Ectodermal cell (in vitro differentiated cells): Measurements from ENCODE around the gene TET3. TPM values are rescaled to one million over a fixed set of nuclear protein-coding genes. Genes with fewer than 3 reads are reported as not detected.
"Not testable (repeated sequence)": the region's sequence is repeated elsewhere in the genome, so short reads cannot be mapped to it uniquely, and the experiment has no call there.

ENCODE experiments used
- H3K27ac ChIP-seq: 2 replicates; pipeline ENCODE4 v1.7.0; 2013; ENCODE audit warnings: mild to moderate bottlenecking, low read depth, low read length; ENCODE audit not compliant: insufficient read depth, poor library complexity, severe bottlenecking
- H3K27me3 ChIP-seq: 2 replicates; pipeline ENCODE4 v1.7.0; 2013; ENCODE audit warnings: mild to moderate bottlenecking, low read length; ENCODE audit not compliant: insufficient read depth, control insufficient read depth, poor library complexity, severe bottlenecking
- H3K36me3 ChIP-seq: one replicate; pipeline ENCODE4 v1.7.0; 2013; ENCODE audit warnings: low read length; ENCODE audit not compliant: control insufficient read depth, insufficient read depth
- H3K4me1 ChIP-seq: one replicate; pipeline ENCODE4 v1.7.0; 2013; ENCODE audit warnings: low read length; ENCODE audit not compliant: control insufficient read depth, insufficient read depth
- H3K4me3 ChIP-seq: 2 replicates; pipeline ENCODE4 v1.7.0; 2013; ENCODE audit warnings: low read depth, low read length, control low read depth; ENCODE audit not compliant: insufficient read depth
- H3K9me3 ChIP-seq: 2 replicates; pipeline ENCODE4 v1.7.0; 2013; ENCODE audit warnings: mild to moderate bottlenecking, low read length, moderate library complexity; ENCODE audit not compliant: control insufficient read depth
- WGBS, 2 experiments: methylation state at CpG; one replicate each; pipeline ENCODE4 v1.1.7; 2013; ENCODE audit warnings: missing lambda C conversion rate in 2 of 2; 5-methylcytosine and 5-hydroxymethylcytosine counted together
- polyA plus RNA-seq, 4 experiments: library from polyadenylated mRNA; stranded (reverse); fragments of 50-300 nt; gene quantifications; one replicate each; pipeline ENCODE4 v1.2.3, GENCODE V29; 2013

The TET3 gene
- 11.9 TPM for polyA plus RNA-seq (2013, experiment 1 of 4)
- polyA plus RNA-seq (2013, experiment 2 of 4), result 13.8 TPM
- 7.3 TPM for polyA plus RNA-seq (2013, experiment 3 of 4)
- 8.4 TPM for polyA plus RNA-seq (2013, experiment 4 of 4)

- H3K4me1 ChIP-seq, result peaks cover 43% of the 10 kb centered on the region
- no peaks in the 10 kb centered on the region for H3K9me3 ChIP-seq
- peak within 1 kb of the TSS; percentile 56 for H3K27ac ChIP-seq
- H3K36me3 ChIP-seq, result no peaks in the 10 kb centered on the region
- peaks cover 52% of the 10 kb centered on the region for H3K27me3 ChIP-seq
- H3K4me3 ChIP-seq, result peak within 1 kb of the TSS; percentile 58
- WGBS, 2 experiments, result 0% methylated on average over 83 to 85 of the region's 85 CpGs
Measured at GRCh38 chr2:73984203-73984921, at the start of gene TET3. TET3 (plus strand) TSS chr2:73984910; CDS start chr2:73986404, 1,494 bp downstream.

- Histone ChIP-seq H3K4me1 (no peaks in the 10 kb centered on the region), H3K9me3 (no peaks in the 10 kb centered on the region), H3K27me3 (no peaks in the 10 kb centered on the region), H3K4me3 (no peak overlapping the region), H3K27ac (no peak overlapping the region), H3K36me3 (no peaks in the 10 kb centered on the region)
Measured at GRCh38 chr2:73935641-73936040, 49.1 kb upstream of the TET3 start.

GRCh38 chr2:73937103-73937885 lies 47.4 kb upstream of the TET3 start:
- 86 to 94% methylated on average over 4 of the region's 4 CpGs for WGBS, 2 experiments
- H3K27ac ChIP-seq, result no peak overlapping the region
- H3K4me1 ChIP-seq, result no peaks in the 10 kb centered on the region
- no peak overlapping the region for H3K4me3 ChIP-seq
- no peaks in the 10 kb centered on the region for H3K9me3 ChIP-seq
- H3K36me3 ChIP-seq, result no peaks in the 10 kb centered on the region
- no peaks in the 10 kb centered on the region for H3K27me3 ChIP-seq

- H3K36me3 ChIP-seq, result no peaks in the 10 kb centered on the region
Measured at GRCh38 chr2:73937899-73938298, 46.8 kb upstream of the TET3 start.

GRCh38 chr2:73938718-73939352 lies 45.9 kb upstream of the TET3 start:
- Histone ChIP-seq H3K9me3 (no peaks in the 10 kb centered on the region), H3K27ac (no peak overlapping the region), H3K36me3 (no peaks in the 10 kb centered on the region), H3K4me3 (no peak overlapping the region), H3K27me3 (no peaks in the 10 kb centered on the region), H3K4me1 (no peaks in the 10 kb centered on the region)
- 94 to 95% methylated on average over 5 of the region's 5 CpGs for WGBS, 2 experiments

More at GRCh38 chr2:73937899-73938298, 46.8 kb upstream of the TET3 start:
- Histone ChIP-seq H3K9me3 (no peaks in the 10 kb centered on the region), H3K4me1 (no peaks in the 10 kb centered on the region), H3K27ac (no peak overlapping the region), H3K27me3 (no peaks in the 10 kb centered on the region), H3K4me3 (no peak overlapping the region)

- Histone ChIP-seq H3K4me1 (no peaks in the 10 kb centered on the region), H3K27me3 (no peaks in the 10 kb centered on the region), H3K36me3 (no peaks in the 10 kb centered on the region), H3K4me3 (no peak overlapping the region), H3K9me3 (no peaks in the 10 kb centered on the region), H3K27ac (no peak overlapping the region)
- 86 to 87% methylated on average over 2 of the region's 2 CpGs for WGBS, 2 experiments
Measured at GRCh38 chr2:73939419-73939818, 45.3 kb upstream of the TET3 start.

GRCh38 chr2:73940066-73940465 lies 44.6 kb upstream of the TET3 start:
- not testable (repeated sequence) for H3K27me3 ChIP-seq, H3K27ac ChIP-seq, H3K4me1 ChIP-seq, H3K9me3 ChIP-seq, H3K4me3 ChIP-seq, H3K36me3 ChIP-seq
- 89 to 90% methylated on average over 1 of the region's 1 CpG for WGBS, 2 experiments

- WGBS, 2 experiments, result no CpG with 5 or more reads among the region's 2 CpGs
- Histone ChIP-seq H3K9me3 (no peaks in the 10 kb centered on the region), H3K4me3 (no peak overlapping the region), H3K4me1 (no peaks in the 10 kb centered on the region), H3K27me3 (no peaks in the 10 kb centered on the region), H3K27ac (no peak overlapping the region), H3K36me3 (peaks cover 10% of the 10 kb centered on the region)
Measured at GRCh38 chr2:73942664-73943063, 42.0 kb upstream of the TET3 start.

GRCh38 chr2:73944714-73945113 lies 40.0 kb upstream of the TET3 start:
- Histone ChIP-seq H3K9me3 (no peaks in the 10 kb centered on the region), H3K4me3 (no peak overlapping the region), H3K4me1 (no peaks in the 10 kb centered on the region), H3K36me3 (peaks cover 17% of the 10 kb centered on the region), H3K27me3 (no peaks in the 10 kb centered on the region), H3K27ac (no peak overlapping the region)
- WGBS, 2 experiments, result 93 to 97% methylated on average over 4 of the region's 4 CpGs

GRCh38 chr2:73946215-73946614 lies 38.5 kb upstream of the TET3 start:
- WGBS, 2 experiments, result 100% methylated on average over 1 of the region's 1 CpG; no CpG with 5 or more reads in 1 of the 2 experiments
- H3K27ac ChIP-seq, result no peak overlapping the region
- no peaks in the 10 kb centered on the region for H3K9me3 ChIP-seq
- H3K36me3 ChIP-seq, result peaks cover 23% of the 10 kb centered on the region
- no peaks in the 10 kb centered on the region for H3K27me3 ChIP-seq
- no peaks in the 10 kb centered on the region for H3K4me1 ChIP-seq
- no peak overlapping the region for H3K4me3 ChIP-seq
